HUES64 (cell line): ENCODE data around the gene HDAC10.

ENCODE experiments used
- H3K27ac ChIP-seq: 2 replicates; pipeline ENCODE4 v1.7.0; 2013; ENCODE audit warnings: low read depth, low read length, inconsistent platforms
- H3K27me3 ChIP-seq: 2 replicates; pipeline ENCODE4 v1.6.1; 2013; ENCODE audit warnings: mild to moderate bottlenecking, low read length; ENCODE audit not compliant: insufficient read depth
- H3K36me3 ChIP-seq: 2 replicates; pipeline ENCODE4 v1.6.1; 2013; ENCODE audit warnings: mild to moderate bottlenecking, low read length; ENCODE audit not compliant: insufficient read depth
- H3K4me1 ChIP-seq: 2 replicates; pipeline ENCODE4 v1.6.1; 2013; ENCODE audit warnings: mild to moderate bottlenecking, low read length, moderate library complexity; ENCODE audit not compliant: insufficient read depth
- H3K4me3 ChIP-seq: 2 replicates; pipeline ENCODE4 v1.5.1; 2013; ENCODE audit warnings: mild to moderate bottlenecking, low read length, moderate library complexity
- H3K9ac ChIP-seq: 2 replicates; pipeline ENCODE4 v1.6.1; 2013; ENCODE audit warnings: mild to moderate bottlenecking, low read depth, low read length
- H3K9me3 ChIP-seq: 2 replicates; pipeline ENCODE4 v1.6.1; 2013; ENCODE audit warnings: low read depth, low read length; ENCODE audit not compliant: insufficient read depth
- WGBS: fragments of 150-250, 120-280 bp; methylation state at CpG from one replicate; pipeline ENCODE4 v1.1.7; 2013; ENCODE audit warnings: missing lambda C conversion rate; 5-methylcytosine and 5-hydroxymethylcytosine counted together

The HDAC10 gene

GRCh38 chr22:50259302-50259701, 8.2 kb upstream of the HDAC10 start:
- Histone ChIP-seq H3K9ac (no peak overlapping the region), H3K36me3 (no peaks in the 10 kb centered on the region), H3K9me3 (no peaks in the 10 kb centered on the region), H3K4me1 (no peaks in the 10 kb centered on the region), H3K27me3 (peaks cover 28% of the 10 kb centered on the region), H3K4me3 (no peak overlapping the region), H3K27ac (no peak overlapping the region)
- WGBS = 91% methylated on average over 15 of the region's 15 CpGs

GRCh38 chr22:50258361-50259292, 7.6 kb upstream of the HDAC10 start:
- Histone ChIP-seq H3K4me1 (no peaks in the 10 kb centered on the region), H3K36me3 (no peaks in the 10 kb centered on the region), H3K9ac (no peak overlapping the region), H3K4me3 (no peak overlapping the region), H3K9me3 (no peaks in the 10 kb centered on the region), H3K27ac (no peak overlapping the region), H3K27me3 (peaks cover 24% of the 10 kb centered on the region)
- WGBS = 91% methylated on average over 24 of the region's 24 CpGs

DNA sequence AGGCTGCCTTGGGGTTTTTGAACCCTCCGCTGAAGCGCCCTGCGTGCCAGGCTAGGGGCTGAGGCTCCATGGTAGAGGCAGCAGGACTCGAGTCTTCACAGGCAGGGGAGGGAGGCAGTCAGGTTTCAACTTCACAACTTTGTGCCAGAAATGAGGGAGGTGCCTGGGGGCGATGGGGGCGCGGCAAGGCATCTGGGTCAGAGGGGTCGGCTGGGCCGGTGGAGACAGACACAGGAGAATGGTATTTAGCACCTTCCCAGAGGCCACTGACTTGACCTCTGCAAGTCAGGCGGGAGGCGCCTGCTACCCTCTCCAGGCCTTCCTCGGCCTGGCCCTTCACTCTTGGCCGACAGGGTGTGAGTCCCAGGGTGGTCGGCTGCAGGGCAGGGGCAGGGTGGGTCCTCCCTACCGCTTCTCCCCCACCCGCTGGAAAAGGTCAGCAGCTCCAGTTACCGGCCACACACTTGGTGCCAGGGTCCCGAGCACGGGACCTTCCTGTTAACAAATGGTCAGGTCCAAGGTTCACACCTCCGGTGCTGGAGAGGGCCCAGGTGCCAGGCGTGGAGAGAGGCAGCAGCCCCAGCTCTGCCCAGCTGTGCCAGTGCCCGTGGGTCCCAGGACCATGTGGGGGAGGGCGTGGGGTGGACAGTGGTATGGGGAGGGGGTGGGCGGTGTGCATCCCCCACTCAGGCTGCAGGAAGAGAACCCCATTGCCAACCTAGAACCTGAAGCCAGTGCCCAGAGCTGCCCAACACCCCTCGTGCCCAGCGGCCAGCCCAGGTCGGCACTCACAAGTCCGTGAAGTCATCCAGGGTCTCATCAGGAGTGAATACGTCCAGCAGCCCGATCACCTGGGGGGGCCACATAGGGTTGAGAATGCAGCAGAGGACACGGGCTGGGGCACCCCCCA, 6.6 kb upstream of the HDAC10 start:
- H3K27ac ChIP-seq = no peak overlapping the region
- 86% methylated on average over 31 of the region's 31 CpGs for whole genome bisulfite sequencing
- no peaks in the 10 kb centered on the region for H3K4me1 ChIP-seq
- no peak overlapping the region for H3K4me3 ChIP-seq
- H3K9ac ChIP-seq = no peak overlapping the region
- H3K27me3 ChIP-seq = peaks cover 20% of the 10 kb centered on the region
- no peaks in the 10 kb centered on the region for H3K36me3 ChIP-seq
- H3K9me3 ChIP-seq = no peaks in the 10 kb centered on the region

GRCh38 chr22:50257041-50257440, 6.0 kb upstream of the HDAC10 start:
- H3K36me3 ChIP-seq = no peaks in the 10 kb centered on the region
- H3K9ac ChIP-seq = no peak overlapping the region
- H3K4me3 ChIP-seq = no peak overlapping the region
- H3K9me3 ChIP-seq = no peaks in the 10 kb centered on the region
- WGBS = 93% methylated on average over 16 of the region's 16 CpGs
- no peaks in the 10 kb centered on the region for H3K4me1 ChIP-seq
- H3K27ac ChIP-seq = no peak overlapping the region
- peaks cover 14% of the 10 kb centered on the region for H3K27me3 ChIP-seq

GRCh38 chr22:50256258-50256862, 5.3 kb upstream of the HDAC10 start:
- Histone ChIP-seq H3K27ac (no peak overlapping the region), H3K4me3 (no peak overlapping the region), H3K9ac (no peak overlapping the region), H3K9me3 (no peaks in the 10 kb centered on the region), H3K36me3 (no peaks in the 10 kb centered on the region), H3K4me1 (no peaks in the 10 kb centered on the region), H3K27me3 (peaks cover 12% of the 10 kb centered on the region)
- WGBS = 94% methylated on average over 12 of the region's 12 CpGs

DNA sequence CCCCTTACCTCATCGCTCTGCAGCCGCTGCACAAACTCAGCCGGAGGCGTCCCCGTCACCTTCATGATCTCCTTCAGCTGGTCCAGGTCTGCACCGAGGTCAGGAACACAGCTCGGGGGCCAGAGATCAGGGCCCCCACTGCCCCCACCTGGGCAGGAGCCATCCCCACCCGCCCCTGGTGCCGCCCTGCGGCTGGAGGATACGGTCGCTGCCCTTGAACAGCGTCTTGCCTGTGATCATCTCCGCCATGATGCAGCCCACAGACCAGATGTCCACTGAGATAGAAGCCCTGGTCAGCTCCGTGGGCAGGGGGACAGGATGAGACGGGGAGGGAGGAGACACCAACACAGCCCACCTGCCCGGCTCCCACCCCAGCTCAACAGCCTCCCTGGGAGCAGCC, 4.5 kb upstream of the HDAC10 start:
- 96% methylated on average over 17 of the region's 17 CpGs for WGBS
- Histone ChIP-seq H3K4me1 (no peaks in the 10 kb centered on the region), H3K4me3 (no peak overlapping the region), H3K9me3 (no peaks in the 10 kb centered on the region), H3K36me3 (no peaks in the 10 kb centered on the region), H3K9ac (no peak overlapping the region), H3K27me3 (peaks cover 7% of the 10 kb centered on the region), H3K27ac (no peak overlapping the region)

DNA sequence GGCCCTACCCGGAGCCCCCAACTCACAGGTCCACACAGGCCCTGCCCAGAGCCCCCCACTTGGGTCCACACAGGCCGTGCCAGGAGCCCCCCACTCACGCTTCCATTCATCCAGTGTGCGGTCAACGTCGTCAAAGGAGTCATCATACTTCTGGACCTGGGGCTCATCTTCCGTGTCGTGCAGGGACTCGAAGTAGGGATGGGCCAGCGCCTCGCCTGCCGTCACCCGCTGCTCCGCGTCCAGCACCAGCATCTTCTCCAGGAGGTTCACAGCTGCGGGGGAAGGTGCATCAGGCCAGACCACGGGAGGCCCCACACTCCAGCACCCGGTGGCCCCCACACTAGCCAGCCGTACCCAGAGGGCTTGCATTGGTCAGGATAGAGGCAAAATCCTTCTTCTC, 4.0 kb upstream of the HDAC10 start:
- Histone ChIP-seq H3K4me1 (no peaks in the 10 kb centered on the region), H3K9ac (no peak overlapping the region), H3K27me3 (peaks cover 2% of the 10 kb centered on the region), H3K27ac (no peak overlapping the region), H3K9me3 (no peaks in the 10 kb centered on the region), H3K36me3 (no peaks in the 10 kb centered on the region), H3K4me3 (no peak overlapping the region)
- 94% methylated on average over 19 of the region's 19 CpGs for WGBS

DNA sequence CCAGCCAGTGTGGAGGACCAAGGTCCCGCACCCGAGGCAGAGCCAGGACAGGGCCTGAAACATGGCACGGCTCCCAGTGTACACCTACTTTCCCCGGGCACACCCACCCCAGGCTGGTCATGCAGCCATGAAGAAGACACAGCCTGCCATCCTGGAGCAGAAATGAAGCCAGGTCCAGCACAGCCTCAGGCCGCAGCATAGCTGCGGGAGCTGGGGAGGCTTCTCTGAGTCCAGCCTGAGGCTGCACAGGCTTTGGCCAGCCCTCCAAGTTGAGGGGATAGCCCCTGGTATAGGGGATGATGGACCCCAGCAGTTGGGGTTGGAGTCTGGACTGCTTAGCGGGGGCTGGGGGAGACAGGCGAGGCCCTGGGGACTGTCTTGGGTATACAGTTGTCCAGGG, 2.9 kb upstream of the HDAC10 start:
- Histone ChIP-seq H3K9me3 (no peaks in the 10 kb centered on the region), H3K36me3 (no peaks in the 10 kb centered on the region), H3K27ac (no peak overlapping the region), H3K27me3 (no peaks in the 10 kb centered on the region), H3K4me3 (no peak overlapping the region), H3K9ac (no peak overlapping the region), H3K4me1 (no peaks in the 10 kb centered on the region)
- 89% methylated on average over 8 of the region's 8 CpGs for WGBS

- 93% methylated on average over 22 of the region's 22 CpGs for WGBS
- Histone ChIP-seq H3K36me3 (no peaks in the 10 kb centered on the region), H3K27me3 (no peaks in the 10 kb centered on the region), H3K4me1 (no peaks in the 10 kb centered on the region), H3K9me3 (no peaks in the 10 kb centered on the region), H3K9ac (no peak overlapping the region), H3K27ac (no peak overlapping the region), H3K4me3 (no peak overlapping the region)
These were observed 2.2 kb upstream of the HDAC10 start for GRCh38 chr22:50253046-50253915.
